GM21737 (cell line): ENCODE data around the gene CDC16.
"Not testable (repeated sequence)": the region's sequence is repeated elsewhere in the genome, so short reads cannot be mapped to it uniquely, and the experiment has no call there.

Experiments
- ATAC-seq: cut with Tn5 transposase; IDR thresholded peaks from one replicate; pipeline ENCODE4 v1.9.1; 2021; ENCODE audit warnings: mild to moderate bottlenecking, moderate library complexity; ENCODE audit not compliant: unreplicated experiment

The CDC16 gene

GRCh38 chr13:114226699-114227323 is 7.9 kb upstream of the CDC16 start:
- no peak for ATAC-seq

GRCh38 chr13:114227528-114227927 is 7.2 kb upstream of the CDC16 start:
- no peak for ATAC-seq

DNA sequence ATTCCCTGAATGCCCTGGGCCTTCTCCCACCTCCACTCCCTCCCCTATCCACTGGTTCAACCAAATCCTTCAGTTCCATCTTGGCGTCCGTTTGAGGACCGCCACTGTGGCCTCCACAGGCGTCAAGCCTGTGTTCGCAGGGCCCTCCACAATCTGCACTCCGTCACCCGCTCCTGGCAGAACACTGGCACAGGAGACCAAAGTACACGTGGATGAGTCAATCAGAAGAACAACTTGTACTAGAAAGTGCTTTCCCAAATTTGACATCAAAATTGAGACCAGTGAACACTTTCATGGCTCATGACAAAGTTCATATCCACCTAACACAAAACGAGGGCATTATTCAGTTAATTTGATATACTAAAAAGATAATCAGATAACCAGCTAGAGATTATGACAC is 6.5 kb upstream of the CDC16 start:
- ATAC-seq: no peak

- no peak for ATAC-seq
These were observed 5.2 kb upstream of the CDC16 start for GRCh38 chr13:114229506-114229905.

DNA sequence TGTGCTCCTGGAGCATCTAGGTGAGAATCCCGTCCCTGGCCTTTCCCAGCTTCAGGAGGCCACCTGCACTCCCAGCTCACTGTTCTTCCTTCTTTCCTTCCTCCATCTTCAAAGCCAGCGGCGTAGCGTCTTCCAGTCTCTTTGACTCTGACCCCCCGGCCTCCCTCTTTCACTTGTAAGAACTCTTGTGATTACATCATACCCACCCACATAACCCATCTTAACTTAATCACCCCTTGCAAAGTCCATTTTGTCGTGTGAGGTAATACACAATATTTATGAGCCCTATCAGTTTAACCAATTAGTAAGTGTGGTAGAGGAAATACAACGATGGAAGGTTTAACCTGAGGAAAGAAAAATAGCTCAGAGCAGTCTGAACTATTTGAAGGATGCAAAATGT is 4.6 kb upstream of the CDC16 start:
- no peak for ATAC-seq

DNA sequence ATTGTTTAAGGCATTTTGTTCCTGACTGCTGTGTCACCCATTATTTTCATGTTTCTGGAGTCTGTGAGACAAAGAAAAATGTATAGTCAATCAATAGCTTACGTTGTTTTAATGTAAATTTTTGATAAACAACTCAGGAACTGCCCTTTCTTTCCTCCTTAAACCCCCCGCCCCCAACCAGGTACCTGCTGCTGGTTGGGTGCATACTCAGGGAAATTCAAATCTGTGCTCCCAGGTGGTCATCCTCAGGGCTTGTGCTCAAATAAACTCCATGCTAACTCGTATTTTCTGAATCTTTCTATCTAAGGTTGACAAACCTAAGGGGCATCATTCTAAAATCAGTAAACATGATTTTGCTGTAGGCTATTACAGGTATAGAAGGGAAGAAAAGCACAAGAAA is 4.1 kb upstream of the CDC16 start:
- ATAC-seq: no peak

GRCh38 chr13:114231886-114232285 is 2.8 kb upstream of the CDC16 start:
- no peak for ATAC-seq

GRCh38 chr13:114234266-114234644 is 442 bp upstream of the CDC16 start:
- ATAC-seq: no peak

DNA sequence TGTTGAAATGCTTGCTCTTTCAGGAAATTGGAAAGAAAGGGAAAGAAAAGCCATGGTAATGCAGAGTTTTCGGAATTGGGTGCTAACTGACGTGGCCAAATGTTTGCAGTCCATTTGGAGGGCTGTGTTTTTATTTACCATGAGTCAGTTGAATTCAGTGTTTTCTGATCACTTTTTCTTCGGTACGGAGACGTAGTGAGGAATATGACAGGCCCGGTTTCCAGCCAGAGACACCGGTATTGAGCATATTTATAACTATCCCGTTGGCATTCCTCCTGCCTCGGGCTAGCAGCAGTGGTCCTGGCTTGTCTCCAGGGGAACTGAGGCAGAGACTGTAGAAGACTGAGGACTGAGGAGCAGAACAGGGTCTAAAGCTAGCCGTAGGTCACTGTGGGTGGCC is 1.0 kb downstream of the CDC16 start:
- no peak for ATAC-seq

- ATAC-seq: no peak
These were observed 1.5 kb downstream of the CDC16 start for GRCh38 chr13:114236227-114236626.

- ATAC-seq: no peak
These were observed 2.9 kb downstream of the CDC16 start for GRCh38 chr13:114237415-114238112.

DNA sequence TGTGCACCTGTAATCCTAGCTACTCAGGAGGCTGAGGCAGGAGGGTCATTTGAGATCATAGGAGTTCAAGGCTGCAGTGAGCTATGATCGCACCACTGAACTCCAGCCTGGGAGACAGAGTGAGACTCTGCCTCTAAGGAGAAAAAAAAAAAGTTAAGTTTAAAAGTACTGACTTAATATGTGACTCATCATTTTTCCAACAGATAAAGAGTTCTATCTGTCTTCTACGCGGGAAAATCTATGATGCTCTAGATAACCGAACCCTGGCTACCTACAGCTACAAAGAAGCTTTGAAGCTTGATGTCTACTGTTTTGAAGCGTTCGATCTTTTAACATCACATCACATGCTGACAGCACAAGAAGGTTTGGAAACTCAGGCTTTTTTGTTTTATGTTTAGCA is 7.2 kb downstream of the CDC16 start:
- no peak for ATAC-seq

- ATAC-seq: no peak
These were observed 9.3 kb downstream of the CDC16 start for GRCh38 chr13:114243971-114244370.

- no peak for ATAC-seq
These were observed 9.9 kb downstream of the CDC16 start for GRCh38 chr13:114244637-114245036.

- no peak for ATAC-seq
These were observed 13.3 kb downstream of the CDC16 start for GRCh38 chr13:114248011-114248410.

GRCh38 chr13:114249077-114249476 is 14.4 kb downstream of the CDC16 start:
- no peak for ATAC-seq

GRCh38 chr13:114251639-114252440 is 17.1 kb downstream of the CDC16 start:
- not testable (repeated sequence) for ATAC-seq

- no peak for ATAC-seq
These were observed 21.9 kb downstream of the CDC16 start for GRCh38 chr13:114256547-114256946.

- ATAC-seq: no peak
These were observed 22.3 kb downstream of the CDC16 start for GRCh38 chr13:114257014-114257413.

DNA sequence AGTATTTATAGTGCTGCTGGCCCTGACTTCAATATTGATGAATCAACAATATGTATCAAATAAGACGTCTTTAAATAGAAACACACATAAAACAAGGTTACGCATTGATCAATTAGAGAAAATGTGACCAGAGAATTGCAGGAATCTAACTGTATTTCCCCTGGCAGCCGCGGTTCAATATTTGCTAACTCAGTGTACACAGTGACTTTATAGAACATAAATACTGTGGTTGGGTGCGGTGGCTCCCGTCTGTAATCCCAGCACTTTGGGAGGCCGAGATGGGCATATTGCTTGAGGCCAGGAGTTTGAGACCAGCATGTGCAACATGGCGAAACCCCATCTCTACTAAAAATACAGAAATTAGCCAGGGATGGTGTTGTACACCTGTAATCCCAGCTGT is 23.9 kb downstream of the CDC16 start:
- no peak for ATAC-seq

DNA sequence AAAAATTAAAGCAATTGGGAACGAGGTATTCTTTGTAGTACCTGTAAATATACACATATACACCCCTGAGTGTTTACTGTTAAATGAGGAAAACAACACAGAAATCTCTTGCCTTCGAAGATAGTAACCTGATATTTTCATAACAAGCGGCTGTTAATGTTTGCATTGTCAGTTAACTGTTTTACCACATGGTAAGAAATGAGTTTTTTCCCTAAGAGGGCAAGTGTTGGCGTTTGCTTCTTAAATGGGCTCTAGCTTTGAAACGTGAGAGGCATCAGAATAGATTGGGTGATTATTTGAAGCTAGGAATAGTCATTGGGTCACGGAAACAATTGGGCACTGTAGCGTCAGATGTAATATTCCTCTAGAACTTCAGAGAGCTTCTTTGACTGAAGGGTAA is 24.7 kb downstream of the CDC16 start:
- no peak for ATAC-seq

- ATAC-seq: no peak
These were observed 25.3 kb downstream of the CDC16 start for GRCh38 chr13:114259974-114260373.
